CD14-positive monocyte (primary cell): ENCODE data around the gene PRDM7. TPM values are rescaled to one million over a fixed set of nuclear protein-coding genes. Genes with fewer than 3 reads are reported as not detected.
A peak's percentile ranks its signal among the peaks of the same experiment; 100 is the strongest.

Experiments
- DNase-seq, 3 donors: peaks; one replicate each; pipeline ENCODE4 v3.0.0-alpha.2; 2011 to 2022
- H2AFZ ChIP-seq: 2 replicates; pipeline ENCODE4 v1.6.0; 2012; ENCODE audit warnings: mild to moderate bottlenecking, low read depth, low read length, inconsistent platforms; ENCODE audit not compliant: insufficient read depth, poor library complexity, severe bottlenecking
- H3K27ac ChIP-seq, 2 donors: 1 replicate in 1 of 2; 2 replicates in 1 of 2; pipeline ENCODE4 v1.5.1; 2012 to 2013; ENCODE audit warnings: low read length in 2 of 2, control low read depth in 1 of 2, inconsistent platforms in 1 of 2, low read depth in 1 of 2, mild to moderate bottlenecking in 1 of 2
- H3K27me3 ChIP-seq, 2 donors: one replicate each; pipeline versions ENCODE4 v1.6.0 to v1.6.1; 2011 to 2013; ENCODE audit warnings: low read length in 2 of 2; ENCODE audit not compliant: control insufficient read depth in 2 of 2, insufficient read depth in 2 of 2
- H3K36me3 ChIP-seq, 2 donors: replicated peaks in 1 of 2; 1 replicate in 1 of 2; 2 replicates in 1 of 2; pipeline versions ENCODE4 v1.5.1 to v1.6.1; 2012 to 2013; ENCODE audit warnings: low read length in 2 of 2, control low read depth in 1 of 2, inconsistent platforms in 1 of 2, mild to moderate bottlenecking in 1 of 2; ENCODE audit not compliant: insufficient read depth in 2 of 2, control insufficient read depth in 1 of 2
- H3K4me1 ChIP-seq, 2 donors: 1 replicate in 1 of 2; 2 replicates in 1 of 2; pipeline versions ENCODE4 v1.5.1 to v1.6.1; 2012 to 2013; ENCODE audit warnings: low read length in 2 of 2, control low read depth in 1 of 2, inconsistent platforms in 1 of 2, mild to moderate bottlenecking in 1 of 2, moderate library complexity in 1 of 2; ENCODE audit not compliant: insufficient read depth in 2 of 2, control insufficient read depth in 1 of 2
- H3K4me2 ChIP-seq: replicated peaks from 2 replicates; pipeline ENCODE3; 2012; ENCODE audit warnings: low read length, moderate library complexity, mild to moderate bottlenecking; ENCODE audit not compliant: poor library complexity, severe bottlenecking; ENCODE audit errors: extremely low read depth
- H3K4me3 ChIP-seq, 3 experiments: fragments of 200-600 bp in 1 of 3; sonication (generic) in 1 of 3; replicated peaks in 1 of 3; 1 replicate in 2 of 3; 2 replicates in 1 of 3; pipeline ENCODE4 v1.5.1; 2011 to 2013; ENCODE audit warnings: low read length in 3 of 3, mild to moderate bottlenecking in 3 of 3, control low read depth in 2 of 3, low read depth in 2 of 3, inconsistent platforms in 1 of 3, moderate library complexity in 1 of 3
- H3K79me2 ChIP-seq: 2 replicates; pipeline ENCODE4 v1.6.0; 2012; ENCODE audit warnings: mild to moderate bottlenecking, control low read depth, inconsistent platforms, low read length, moderate library complexity; ENCODE audit not compliant: insufficient read depth
- H3K9ac ChIP-seq: 2 replicates; pipeline ENCODE4 v1.6.0; 2017; ENCODE audit warnings: low read length, mild to moderate bottlenecking; ENCODE audit not compliant: insufficient read depth, poor library complexity, severe bottlenecking
- H3K9me3 ChIP-seq, 2 donors: replicated peaks in 1 of 2; 1 replicate in 1 of 2; 2 replicates in 1 of 2; pipeline versions ENCODE4 v1.5.1 to v1.6.1; 2012 to 2013; ENCODE audit warnings: low read length in 2 of 2, control low read depth in 1 of 2; ENCODE audit not compliant: control insufficient read depth in 1 of 2, insufficient read depth in 1 of 2
- H4K20me1 ChIP-seq: 2 replicates; pipeline ENCODE4 v1.6.0; 2012; ENCODE audit warnings: mild to moderate bottlenecking, low read length, control low read depth, moderate library complexity; ENCODE audit not compliant: insufficient read depth
- H3K27ac Mint-ChIP-seq, 7 donors: one replicate each; pipeline ENCODE4 v1.8.0; 2020; ENCODE audit warnings: mild to moderate bottlenecking in 7 of 7, mixed read lengths in 7 of 7, moderate library complexity in 6 of 7, inconsistent platforms in 2 of 7
- H3K27me3 Mint-ChIP-seq, 3 donors: one replicate each; pipeline ENCODE4 v1.8.0; 2021 to 2022; ENCODE audit warnings: low read depth in 3 of 3, mild to moderate bottlenecking in 3 of 3, mixed read lengths in 3 of 3, moderate library complexity in 3 of 3, inconsistent platforms in 1 of 3
- H3K36me3 Mint-ChIP-seq, 2 donors: one replicate each; pipeline ENCODE4 v1.8.0; 2020; ENCODE audit warnings: mixed read lengths in 2 of 2, inconsistent platforms in 1 of 2, mild to moderate bottlenecking in 1 of 2
- H3K4me1 Mint-ChIP-seq: one replicate; pipeline ENCODE4 v1.8.0; 2020; ENCODE audit warnings: mild to moderate bottlenecking, mixed read lengths
- H3K4me3 Mint-ChIP-seq, 2 donors: one replicate each; pipeline ENCODE4 v1.8.0; 2020; ENCODE audit warnings: mild to moderate bottlenecking in 2 of 2, mixed read lengths in 2 of 2, moderate library complexity in 1 of 2
- H3K9me3 Mint-ChIP-seq, 7 donors: one replicate each; pipeline ENCODE4 v1.8.0; 2020 to 2022; ENCODE audit warnings: mixed read lengths in 7 of 7, mild to moderate bottlenecking in 6 of 7, moderate library complexity in 6 of 7, inconsistent platforms in 2 of 7
- CTCF ChIP-seq: fragments of 200-600 bp; IDR thresholded peaks from one replicate; pipeline ENCODE4 v1.8.0; 2022; ENCODE audit warnings: antibody characterized with exemption, mild to moderate bottlenecking
- WGBS: methylation state at CpG from one replicate; pipeline ENCODE4 v1.1.5; 2013; ENCODE audit warnings: missing lambda C conversion rate; ENCODE audit not compliant: insufficient coverage; 5-methylcytosine and 5-hydroxymethylcytosine counted together
- intact Hi-C, 2 donors: fragments of 100-400 bp; cut with micrococcal nuclease; formaldehyde crosslinking; loops; one replicate each; pipeline versions ENCODE4 v1.15.0 to v1.15.1; 2023
- polyA plus RNA-seq, 3 donors: library from polyadenylated mRNA; depleted of rRNA in 1 of 3; unstranded in 2 of 3; stranded (reverse) in 1 of 3; fragments of 300-500 nt in 2 of 3; fragments of >200 nt in 1 of 3; fragmentation: Illumina TruSeq in 2 of 3; gene quantifications; 1 replicate in 2 of 3; 2 replicates in 1 of 3; pipeline ENCODE4 v1.2.3, GENCODE V29; 2012 to 2021

The PRDM7 gene
- polyA plus RNA-seq, 3 donors: not detected

GRCh38 chr16:90077757-90078578 lies 837 bp upstream of the PRDM7 start:
- Histone ChIP-seq H3K36me3 (no peaks in the 10 kb centered on the region), H3K79me2 (no peaks in the 10 kb centered on the region), H3K4me2 (peak overlapping the region; percentile 63), H3K27me3 (peaks cover 0 to 8% of the 10 kb centered on the region in 2 donors), H3K27ac (peak overlapping the region in 1 of 2 donors; percentile 81), H3K4me3 (peak overlapping the region; percentile 14 to 72 (median 51)), H3K9ac (peak overlapping the region; percentile 52), H3K9me3 (no peaks in the 10 kb centered on the region), H4K20me1 (no peaks in the 10 kb centered on the region), H3K4me1 (peaks cover 25 to 35% of the 10 kb centered on the region in 2 donors), H2AFZ (peak overlapping the region; percentile 87)
- H3K27me3 Mint-ChIP-seq: peaks cover 3 to 20% (median 5%) of the 10 kb centered on the region in 3 donors
- peak; percentile 50 for TF ChIP-seq CTCF
- peaks cover 35% of the 10 kb centered on the region for H3K4me1 Mint-ChIP-seq
- intact Hi-C loops: no loop called here
- peak overlapping the region; percentile 90 to 94 for H3K4me3 Mint-ChIP-seq
- H3K36me3 Mint-ChIP-seq: peaks cover 0 to 2% of the 10 kb centered on the region in 2 donors
- peak overlapping the region; percentile 22 to 92 (median 87) for H3K27ac Mint-ChIP-seq
- peak in 1 of 3 donors; percentile 20 for DNase-seq
- H3K9me3 Mint-ChIP-seq: peaks cover 0 to 2% (median 0%) of the 10 kb centered on the region in 7 donors
- 17% methylated on average over 23 of the region's 23 CpGs for WGBS

- no peaks in the 10 kb centered on the region for H3K79me2 ChIP-seq
- no peak overlapping the region for H2AFZ ChIP-seq
- H3K4me2 ChIP-seq: no peak overlapping the region
- H3K9ac ChIP-seq: no peak overlapping the region
- Mint-ChIP-seq H3K4me3 (no peak overlapping the region), H3K27ac (no peak overlapping the region), H3K4me1 (peaks cover 41% of the 10 kb centered on the region), H3K36me3 (peaks cover 0 to 2% of the 10 kb centered on the region in 2 donors), H3K9me3 (peaks cover 0 to 6% (median 0%) of the 10 kb centered on the region in 7 donors), H3K27me3 (peaks cover 3 to 24% (median 7%) of the 10 kb centered on the region in 3 donors)
- H3K36me3 ChIP-seq: no peaks in the 10 kb centered on the region
- peaks cover 22 to 40% of the 10 kb centered on the region in 2 donors for H3K4me1 ChIP-seq
- no CpG with 5 or more reads among the region's 5 CpGs for WGBS
- TF ChIP-seq CTCF: no peak
- H3K4me3 ChIP-seq: no peak overlapping the region
- no peak for DNase-seq
- H3K9me3 ChIP-seq: no peaks in the 10 kb centered on the region
- H3K27ac ChIP-seq: no peak overlapping the region
- H3K27me3 ChIP-seq: peaks cover 0 to 8% of the 10 kb centered on the region in 2 donors
- intact Hi-C loops: no loop called here
- no peaks in the 10 kb centered on the region for H4K20me1 ChIP-seq
These were observed 4.6 kb downstream of the PRDM7 start for GRCh38 chr16:90072442-90073105.
